GM18498 (cell line): ENCODE measurements around the gene SGTA.
A peak's percentile ranks its signal among the peaks of the same experiment; 100 is the strongest.

ENCODE experiments used
- ATAC-seq: cut with Tn5 transposase; IDR thresholded peaks from one replicate; pipeline ENCODE4 v1.9.1; 2021; ENCODE audit warnings: mild to moderate bottlenecking, moderate library complexity; ENCODE audit not compliant: unreplicated experiment

Gene SGTA

GRCh38 chr19:2756477-2756876 lies 26.6 kb downstream of the SGTA start:
- no peak for ATAC-seq

GRCh38 chr19:2755811-2756210 lies 27.3 kb downstream of the SGTA start:
- no peak for ATAC-seq

GRCh38 chr19:2755448-2755705 lies 27.7 kb downstream of the SGTA start:
- no peak for ATAC-seq

- no peak for ATAC-seq
Observed at GRCh38 chr19:2754659-2755447, 28.2 kb downstream of the SGTA start.

GRCh38 chr19:2751438-2751830 lies 31.6 kb downstream of the SGTA start:
- no peak for ATAC-seq

- ATAC-seq = no peak
Observed at GRCh38 chr19:2750808-2751437, 32.1 kb downstream of the SGTA start.

GRCh38 chr19:2747349-2747748 lies 35.7 kb downstream of the SGTA start:
- no peak for ATAC-seq

- no peak for ATAC-seq
Observed at GRCh38 chr19:2744113-2744512, 39.0 kb downstream of the SGTA start.

- ATAC-seq = no peak
Observed at GRCh38 chr19:2743099-2743498, 40.0 kb downstream of the SGTA start.

- ATAC-seq = peak; percentile 2
Observed at GRCh38 chr19:2740314-2740656, 42.8 kb downstream of the SGTA start.

GRCh38 chr19:2739602-2740313 lies 43.3 kb downstream of the SGTA start, which contains the start of gene SLC39A3:
TSS of gene SLC39A3 (minus strand) at chr19:2740017. CDS start at chr19:2737257, 2,760 bp downstream.
- peak; percentile 95 for ATAC-seq

- ATAC-seq = no peak
Observed at GRCh38 chr19:2736550-2737190, 46.4 kb downstream of the SGTA start.

- ATAC-seq = no peak
Observed at GRCh38 chr19:2735374-2735773, 47.7 kb downstream of the SGTA start.

- no peak for ATAC-seq
Observed at GRCh38 chr19:2734589-2735288, 48.3 kb downstream of the SGTA start.

- ATAC-seq = no peak
Observed at GRCh38 chr19:2733930-2734588, 49.0 kb downstream of the SGTA start.

GRCh38 chr19:2732883-2733282 lies 50.2 kb downstream of the SGTA start:
- ATAC-seq = no peak

- no peak for ATAC-seq
Observed at GRCh38 chr19:2732157-2732725, 50.8 kb downstream of the SGTA start.

GRCh38 chr19:2731181-2731995 lies 51.7 kb downstream of the SGTA start:
- ATAC-seq = no peak
